ENCODE measurements around the gene PGC. TPM values are rescaled to one million over a fixed set of nuclear protein-coding genes. Genes with fewer than 3 reads are reported as not detected.

Gene PGC
- total RNA-seq, 1 donor from 2014 or later, result not detected

- TF ChIP-seq, protein P1, sequence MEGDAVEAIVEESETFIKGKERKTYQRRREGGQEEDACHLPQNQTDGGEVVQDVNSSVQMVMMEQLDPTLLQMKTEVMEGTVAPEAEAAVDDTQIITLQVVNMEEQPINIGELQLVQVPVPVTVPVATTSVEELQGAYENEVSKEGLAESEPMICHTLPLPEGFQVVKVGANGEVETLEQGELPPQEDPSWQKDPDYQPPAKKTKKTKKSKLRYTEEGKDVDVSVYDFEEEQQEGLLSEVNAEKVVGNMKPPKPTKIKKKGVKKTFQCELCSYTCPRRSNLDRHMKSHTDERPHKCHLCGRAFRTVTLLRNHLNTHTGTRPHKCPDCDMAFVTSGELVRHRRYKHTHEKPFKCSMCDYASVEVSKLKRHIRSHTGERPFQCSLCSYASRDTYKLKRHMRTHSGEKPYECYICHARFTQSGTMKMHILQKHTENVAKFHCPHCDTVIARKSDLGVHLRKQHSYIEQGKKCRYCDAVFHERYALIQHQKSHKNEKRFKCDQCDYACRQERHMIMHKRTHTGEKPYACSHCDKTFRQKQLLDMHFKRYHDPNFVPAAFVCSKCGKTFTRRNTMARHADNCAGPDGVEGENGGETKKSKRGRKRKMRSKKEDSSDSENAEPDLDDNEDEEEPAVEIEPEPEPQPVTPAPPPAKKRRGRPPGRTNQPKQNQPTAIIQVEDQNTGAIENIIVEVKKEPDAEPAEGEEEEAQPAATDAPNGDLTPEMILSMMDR (IDR thresholded peaks at IDR 0.05; ENCODE audit: partially characterized antibody, unreplicated experiment), result no peak
- DNase-seq, result no peak
- Mint-ChIP-seq H3K4me1 (ENCODE audit: low read depth, unreplicated experiment) (peaks cover 2% of the 10 kb centered on the region), H3K36me3 (ENCODE audit: unreplicated experiment) (no peaks in the 10 kb centered on the region), H3K27me3 (ENCODE audit: unreplicated experiment) (peaks cover 8% of the 10 kb centered on the region), H3K4me3 (ENCODE audit: unreplicated experiment) (no peak overlapping the region), H3K27ac (ENCODE audit: unreplicated experiment) (no peak overlapping the region), H3K9me3 (ENCODE audit: unreplicated experiment) (peaks cover 2% of the 10 kb centered on the region)
These were observed 48.1 kb downstream of the PGC start for GRCh38 chr6:41699063-41699462.

GRCh38 chr6:41697861-41698781 is 49.1 kb downstream of the PGC start:
- peaks cover 6% of the 10 kb centered on the region for H3K27me3 Mint-ChIP-seq (ENCODE audit: unreplicated experiment)
- TF ChIP-seq, protein P1 (IDR thresholded peaks at IDR 0.05; ENCODE audit: partially characterized antibody, unreplicated experiment), result no peak
- H3K4me1 Mint-ChIP-seq (ENCODE audit: low read depth, unreplicated experiment), result peaks cover 2% of the 10 kb centered on the region
- H3K9me3 Mint-ChIP-seq (ENCODE audit: unreplicated experiment), result peaks cover 2% of the 10 kb centered on the region
- no peak overlapping the region for H3K4me3 Mint-ChIP-seq (ENCODE audit: unreplicated experiment)
- DNase-seq, result no peak
- no peak overlapping the region for H3K27ac Mint-ChIP-seq (ENCODE audit: unreplicated experiment)
- H3K36me3 Mint-ChIP-seq (ENCODE audit: unreplicated experiment), result no peaks in the 10 kb centered on the region

DNA sequence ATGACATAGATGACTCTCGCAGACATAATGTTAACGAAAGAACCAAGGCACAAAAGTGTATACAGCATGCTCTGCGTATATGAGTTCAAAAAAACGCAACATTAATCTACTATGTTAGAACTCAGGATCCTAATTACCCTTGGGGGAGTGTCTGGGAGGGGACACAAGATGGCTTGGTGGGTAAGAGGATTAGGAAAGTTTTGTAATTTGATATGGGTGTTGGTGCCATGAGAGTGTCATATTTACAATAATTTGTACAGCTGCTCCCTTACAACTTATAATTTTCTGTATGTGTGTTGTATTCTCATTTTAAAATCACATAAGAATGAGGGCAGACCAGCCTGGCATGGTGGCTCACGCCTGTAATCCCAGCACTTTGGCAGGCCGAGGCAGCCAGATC is 50.4 kb downstream of the PGC start:
- H3K4me1 Mint-ChIP-seq (ENCODE audit: low read depth, unreplicated experiment), result peaks cover 2% of the 10 kb centered on the region
- peaks cover 9% of the 10 kb centered on the region for H3K27me3 Mint-ChIP-seq (ENCODE audit: unreplicated experiment)
- TF ChIP-seq, protein P1 (IDR thresholded peaks at IDR 0.05; ENCODE audit: partially characterized antibody, unreplicated experiment), result no peak
- no peak overlapping the region for H3K27ac Mint-ChIP-seq (ENCODE audit: unreplicated experiment)
- H3K9me3 Mint-ChIP-seq (ENCODE audit: unreplicated experiment), result peaks cover 2% of the 10 kb centered on the region
- H3K4me3 Mint-ChIP-seq (ENCODE audit: unreplicated experiment), result no peak overlapping the region
- DNase-seq, result no peak
- no peaks in the 10 kb centered on the region for H3K36me3 Mint-ChIP-seq (ENCODE audit: unreplicated experiment)

DNA sequence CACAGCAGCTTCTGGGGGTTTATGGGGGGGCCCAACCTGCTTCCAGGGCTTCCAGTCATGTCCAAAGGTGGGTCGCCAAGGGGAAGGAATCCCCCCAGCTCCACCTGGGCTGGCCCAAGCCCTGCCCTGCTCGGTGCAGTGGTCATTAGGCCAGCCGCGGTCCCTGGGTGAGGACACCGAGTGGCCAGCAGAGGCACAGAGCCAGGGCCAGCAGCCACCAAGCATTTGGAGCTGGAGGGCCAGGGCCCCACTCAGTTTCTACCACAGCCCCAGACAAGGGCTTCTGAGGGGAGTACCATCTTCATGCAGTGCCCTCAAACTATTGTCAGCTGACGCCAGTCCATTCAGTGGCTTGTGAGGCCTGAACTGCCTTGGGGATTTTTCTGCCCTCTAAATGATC is 51.4 kb downstream of the PGC start:
- DNase-seq, result no peak
- TF ChIP-seq, protein P1 (IDR thresholded peaks at IDR 0.05; ENCODE audit: partially characterized antibody, unreplicated experiment), result no peak
- no peak overlapping the region for H3K27ac Mint-ChIP-seq (ENCODE audit: unreplicated experiment)
- H3K9me3 Mint-ChIP-seq (ENCODE audit: unreplicated experiment), result peaks cover 2% of the 10 kb centered on the region
- H3K4me3 Mint-ChIP-seq (ENCODE audit: unreplicated experiment), result no peak overlapping the region
- H3K36me3 Mint-ChIP-seq (ENCODE audit: unreplicated experiment), result no peaks in the 10 kb centered on the region
- peaks cover 6% of the 10 kb centered on the region for H3K27me3 Mint-ChIP-seq (ENCODE audit: unreplicated experiment)
- H3K4me1 Mint-ChIP-seq (ENCODE audit: low read depth, unreplicated experiment), result no peaks in the 10 kb centered on the region
